Natural killer cell treated with Interleukin-12 subunit alpha and Interleukin-12 subunit beta and Interleukin-15 and Interleukin-18, amount 100 ng/mL, for 72 hours (primary cell): ENCODE data around the gene RPN2. TPM values are rescaled to one million over a fixed set of nuclear protein-coding genes. Genes with fewer than 3 reads are reported as not detected.

Source experiments
- ATAC-seq, 2 donors: fragments of 150-1000 bp; cut with Tn5 transposase in 1 of 2; sonication (Bioruptor Pico), chemical (Tn5 transposase) in 1 of 2; 2 replicates each; pipeline ENCODE4 v1.10.0; 2021
- DNase-seq: peaks from one replicate; pipeline ENCODE4 v3.0.0; 2022; ENCODE audit warnings: low spot score
- H3K27ac Mint-ChIP-seq, 2 donors: 1 replicate in 1 of 2; 2 replicates in 1 of 2; pipeline ENCODE4 v1.8.0; 2022; ENCODE audit warnings: mixed read lengths in 2 of 2, mild to moderate bottlenecking in 1 of 2, moderate library complexity in 1 of 2
- H3K27me3 Mint-ChIP-seq, 2 donors: 1 replicate in 1 of 2; 2 replicates in 1 of 2; pipeline ENCODE4 v1.8.0; 2022; ENCODE audit warnings: mixed read lengths in 2 of 2
- H3K36me3 Mint-ChIP-seq: one replicate; pipeline ENCODE4 v1.8.0; 2022; ENCODE audit warnings: mixed read lengths
- H3K4me1 Mint-ChIP-seq, 2 donors: 1 replicate in 1 of 2; 2 replicates in 1 of 2; pipeline ENCODE4 v1.8.0; 2022; ENCODE audit warnings: low read depth in 2 of 2, mixed read lengths in 2 of 2, mild to moderate bottlenecking in 1 of 2
- H3K4me3 Mint-ChIP-seq: one replicate; pipeline ENCODE4 v1.8.0; 2022; ENCODE audit warnings: mixed read lengths
- H3K9me3 Mint-ChIP-seq: 2 replicates; pipeline ENCODE4 v1.8.0; 2022; ENCODE audit warnings: mixed read lengths
- total RNA-seq, 2 donors: library from RNA; stranded (reverse); gene quantifications; one replicate each; pipeline ENCODE4 v1.2.3, GENCODE V29; 2022

The RPN2 gene
- total RNA-seq, 2 donors from 2014 or later = 211 to 259 TPM

DNA sequence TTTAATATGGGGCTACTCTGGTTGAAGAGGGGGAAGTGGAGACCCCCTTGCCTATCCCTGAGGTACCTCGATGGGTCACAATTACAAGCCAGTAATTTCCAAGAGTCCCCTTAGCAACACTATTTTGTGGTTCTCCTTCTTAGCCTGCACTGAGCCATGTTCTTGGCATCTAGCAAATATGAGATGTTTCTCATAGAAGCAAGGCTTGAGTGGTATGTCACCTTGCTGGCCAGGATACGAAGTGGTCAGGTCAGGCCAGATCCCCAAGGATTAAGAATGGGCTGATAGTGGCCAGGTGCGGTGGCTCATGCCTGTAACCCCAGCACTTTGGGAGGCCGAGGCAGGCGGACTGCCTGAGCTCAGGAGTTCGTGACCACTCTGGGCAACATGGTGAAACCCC, 84.6 kb downstream of the RPN2 start:
- Mint-ChIP-seq H3K4me3 (no peak overlapping the region), H3K4me1 (no peaks in the 10 kb centered on the region), H3K27me3 (peaks cover 7 to 15% of the 10 kb centered on the region in 2 donors), H3K27ac (no peak overlapping the region), H3K9me3 (no peaks in the 10 kb centered on the region), H3K36me3 (no peaks in the 10 kb centered on the region)
- no peak for DNase-seq
- ATAC-seq = no peak

DNA sequence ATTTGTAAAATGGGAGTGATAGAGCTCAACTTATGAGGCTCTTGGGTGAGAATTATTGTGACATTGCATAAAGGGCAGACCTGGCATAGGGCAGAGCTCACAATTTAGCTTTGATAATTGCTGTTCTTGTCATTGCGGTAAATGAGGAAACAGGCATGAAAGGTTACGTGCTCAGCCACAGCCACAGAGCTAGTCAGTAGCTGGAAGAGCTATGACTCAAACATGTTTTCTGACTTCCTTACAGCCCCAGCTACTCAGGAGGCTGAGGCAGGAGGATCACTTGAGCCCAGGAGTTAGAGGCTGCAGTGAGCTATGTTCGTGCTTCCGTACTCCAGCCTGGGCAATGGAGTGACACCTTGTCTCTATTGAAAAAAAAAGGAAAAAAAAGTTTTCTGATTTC, 86.0 kb downstream of the RPN2 start:
- no peaks in the 10 kb centered on the region for H3K4me1 Mint-ChIP-seq
- H3K27me3 Mint-ChIP-seq = peaks cover 7 to 15% of the 10 kb centered on the region in 2 donors
- no peaks in the 10 kb centered on the region for H3K36me3 Mint-ChIP-seq
- ATAC-seq (peak; percentile 60 to 75), DNase-seq (no peak)
- H3K9me3 Mint-ChIP-seq = no peaks in the 10 kb centered on the region
- no peak overlapping the region for H3K27ac Mint-ChIP-seq
- H3K4me3 Mint-ChIP-seq = no peak overlapping the region

DNA sequence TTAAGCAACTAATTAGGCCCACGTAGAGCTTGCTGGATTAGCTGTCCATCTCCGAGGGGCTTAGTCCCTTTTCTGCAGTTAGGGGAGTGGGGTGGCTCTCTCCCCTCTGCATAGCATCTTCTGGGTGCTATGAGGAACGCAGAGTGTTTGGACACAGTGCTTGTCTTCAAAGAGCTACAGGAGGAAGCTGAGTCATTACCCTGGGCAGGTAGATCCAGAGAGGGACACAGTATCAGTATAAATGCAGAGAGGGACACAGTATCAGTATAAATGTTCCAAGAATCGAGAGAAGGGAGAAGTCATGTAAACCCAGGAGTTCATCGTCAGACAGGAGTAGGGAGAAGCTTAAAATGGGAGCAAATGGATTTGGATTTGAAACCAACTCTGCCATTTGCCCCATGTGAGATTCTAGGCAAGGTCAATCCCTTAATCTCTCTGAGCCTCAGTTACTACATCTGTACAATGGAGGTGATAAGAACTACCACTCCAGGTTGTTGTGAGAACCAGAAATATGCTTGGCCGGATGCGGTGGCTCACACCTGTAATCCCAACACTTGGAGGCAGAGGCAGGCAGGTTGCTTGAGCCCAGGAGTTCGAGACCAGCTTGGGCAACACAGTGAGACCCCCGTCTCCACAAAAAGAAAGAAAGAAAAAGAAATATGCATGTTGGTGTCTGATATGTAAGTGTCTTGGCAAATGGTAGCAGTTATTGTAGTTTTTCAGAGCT, 88.0 kb downstream of the RPN2 start:
- Mint-ChIP-seq H3K27ac (no peak overlapping the region), H3K9me3 (no peaks in the 10 kb centered on the region), H3K27me3 (peaks cover 5 to 8% of the 10 kb centered on the region in 2 donors), H3K36me3 (no peaks in the 10 kb centered on the region), H3K4me3 (no peak overlapping the region), H3K4me1 (no peaks in the 10 kb centered on the region)
- ATAC-seq = no peak
- no peak for DNase-seq

DNA sequence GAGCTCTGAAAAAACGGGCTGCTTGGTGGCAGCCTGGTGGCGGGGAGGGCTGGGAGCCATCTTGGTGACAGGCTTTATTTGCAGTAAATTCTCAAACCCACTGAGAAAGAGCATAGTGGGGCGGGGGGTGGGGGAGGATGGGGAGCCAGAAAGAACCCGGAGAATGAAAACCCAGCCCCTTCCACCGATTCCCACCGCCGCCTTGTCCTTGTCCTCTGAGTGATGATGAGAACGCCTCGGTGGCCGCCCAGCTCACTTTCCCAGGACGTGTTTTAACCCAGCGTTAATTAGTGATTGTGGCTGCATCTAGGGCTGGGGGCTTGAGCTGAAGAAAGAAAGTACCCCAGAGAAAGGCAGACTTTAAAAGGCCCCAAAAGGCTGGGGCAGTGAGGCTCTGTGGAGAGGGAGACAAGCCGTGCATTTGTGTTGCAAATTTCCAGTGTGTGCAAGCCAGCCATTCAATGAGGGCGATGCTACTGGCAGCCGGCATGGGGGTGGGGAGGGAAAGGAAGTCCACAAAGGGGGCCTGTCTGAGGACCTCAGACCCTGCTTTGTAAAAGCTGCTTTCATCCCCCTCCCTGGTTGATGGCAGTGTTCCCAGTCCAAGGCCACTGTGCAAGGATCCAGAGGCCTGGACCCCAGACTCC, 88.7 kb downstream of the RPN2 start:
- DNase-seq (no peak), ATAC-seq (no peak)
- Mint-ChIP-seq H3K9me3 (no peaks in the 10 kb centered on the region), H3K27me3 (peaks cover 2 to 8% of the 10 kb centered on the region in 2 donors), H3K36me3 (no peaks in the 10 kb centered on the region), H3K4me1 (no peaks in the 10 kb centered on the region), H3K4me3 (no peak overlapping the region), H3K27ac (no peak overlapping the region)

DNA sequence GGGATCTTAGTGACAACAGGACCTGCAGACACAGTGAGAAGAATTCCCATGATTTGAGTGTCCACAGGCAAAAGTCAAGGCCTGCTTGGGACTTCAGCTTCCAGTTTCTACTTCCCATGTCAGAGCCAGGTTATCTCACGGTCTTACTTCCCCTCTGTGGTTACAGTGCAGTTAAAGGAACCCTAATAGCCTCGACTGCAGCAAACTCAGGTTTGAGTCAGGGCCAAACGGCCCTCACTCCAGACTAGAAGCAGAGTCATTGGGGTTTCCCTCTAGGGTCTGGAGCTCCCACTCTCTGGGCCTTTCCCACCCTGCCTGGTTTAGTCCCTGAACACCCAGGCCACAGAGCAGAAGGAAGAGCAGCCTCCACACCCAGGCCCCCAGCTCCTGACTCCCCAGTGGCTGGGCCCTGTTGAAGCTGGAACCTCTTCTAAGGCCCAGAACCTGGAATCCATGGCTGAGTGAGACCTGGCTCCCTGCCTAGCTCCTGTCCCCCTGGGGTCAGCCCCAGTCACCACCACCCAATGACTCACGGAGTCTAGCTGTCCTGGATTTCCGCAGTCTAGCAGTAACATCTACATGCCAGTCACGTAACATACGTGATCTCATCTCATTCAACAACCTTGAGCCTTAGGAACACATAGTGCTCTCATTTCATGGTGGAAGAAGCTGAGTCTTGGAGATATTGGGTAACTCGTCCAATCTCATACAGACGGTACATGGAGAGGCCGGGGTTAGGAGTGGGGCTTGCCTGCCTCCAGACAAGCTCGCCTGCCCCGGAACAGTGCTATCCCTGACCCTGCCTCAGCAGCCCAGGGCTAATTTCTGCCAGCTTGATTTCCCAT, 91.7 kb downstream of the RPN2 start:
- peak in 1 of 2 donors; percentile 50 for ATAC-seq
- H3K27ac Mint-ChIP-seq = no peak overlapping the region
- peaks cover 2 to 8% of the 10 kb centered on the region in 2 donors for H3K27me3 Mint-ChIP-seq
- no peak for DNase-seq
- no peaks in the 10 kb centered on the region for H3K9me3 Mint-ChIP-seq
- no peaks in the 10 kb centered on the region for H3K36me3 Mint-ChIP-seq
- no peaks in the 10 kb centered on the region for H3K4me1 Mint-ChIP-seq
- no peak overlapping the region for H3K4me3 Mint-ChIP-seq

DNA sequence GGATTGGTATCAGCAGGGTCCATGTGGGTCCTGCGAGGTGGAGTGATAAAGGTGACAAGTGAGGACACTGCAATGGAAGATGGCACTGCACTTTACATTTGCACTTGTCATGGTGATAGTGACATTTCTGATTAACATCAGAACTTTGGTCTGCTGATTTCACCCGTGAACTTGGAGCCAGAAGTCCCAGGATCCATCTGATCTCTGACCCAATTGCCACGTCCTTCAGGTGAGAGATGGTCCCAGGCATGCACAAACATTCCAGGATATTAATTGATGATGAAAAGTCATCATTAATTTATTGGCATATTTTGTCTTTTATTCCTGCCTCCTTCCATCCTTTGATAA, 92.3 kb downstream of the RPN2 start:
- no peaks in the 10 kb centered on the region for H3K36me3 Mint-ChIP-seq
- H3K4me1 Mint-ChIP-seq = no peaks in the 10 kb centered on the region
- peaks cover 2 to 8% of the 10 kb centered on the region in 2 donors for H3K27me3 Mint-ChIP-seq
- H3K4me3 Mint-ChIP-seq = no peak overlapping the region
- H3K9me3 Mint-ChIP-seq = no peaks in the 10 kb centered on the region
- H3K27ac Mint-ChIP-seq = no peak overlapping the region
- DNase-seq (no peak), ATAC-seq (no peak)

DNA sequence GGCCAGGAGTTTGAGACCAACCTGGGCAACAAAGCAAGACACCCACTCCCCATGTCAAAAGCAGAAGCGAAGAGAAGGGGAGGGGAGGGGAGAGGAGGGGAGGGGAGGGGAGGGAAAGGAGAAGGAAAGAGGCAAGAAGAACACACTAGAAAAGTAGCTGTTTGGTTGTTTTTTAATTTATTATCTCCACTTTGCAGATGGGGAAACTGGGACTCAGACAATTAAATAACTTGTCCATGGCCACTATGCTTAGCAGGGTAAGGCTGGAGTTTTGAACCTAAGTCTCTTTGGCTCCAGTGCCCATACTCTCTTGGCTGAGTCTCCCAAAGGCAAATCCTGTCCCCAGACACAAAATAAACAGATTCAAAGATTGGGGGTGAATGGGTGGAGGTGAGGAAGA, 94.9 kb downstream of the RPN2 start:
- peaks cover 0 to 8% of the 10 kb centered on the region in 2 donors for H3K4me1 Mint-ChIP-seq
- ATAC-seq (no peak), DNase-seq (no peak)
- no peaks in the 10 kb centered on the region for H3K9me3 Mint-ChIP-seq
- H3K27ac Mint-ChIP-seq = no peak overlapping the region
- peaks cover 0 to 3% of the 10 kb centered on the region in 2 donors for H3K27me3 Mint-ChIP-seq
- no peak overlapping the region for H3K4me3 Mint-ChIP-seq
- no peaks in the 10 kb centered on the region for H3K36me3 Mint-ChIP-seq

DNA sequence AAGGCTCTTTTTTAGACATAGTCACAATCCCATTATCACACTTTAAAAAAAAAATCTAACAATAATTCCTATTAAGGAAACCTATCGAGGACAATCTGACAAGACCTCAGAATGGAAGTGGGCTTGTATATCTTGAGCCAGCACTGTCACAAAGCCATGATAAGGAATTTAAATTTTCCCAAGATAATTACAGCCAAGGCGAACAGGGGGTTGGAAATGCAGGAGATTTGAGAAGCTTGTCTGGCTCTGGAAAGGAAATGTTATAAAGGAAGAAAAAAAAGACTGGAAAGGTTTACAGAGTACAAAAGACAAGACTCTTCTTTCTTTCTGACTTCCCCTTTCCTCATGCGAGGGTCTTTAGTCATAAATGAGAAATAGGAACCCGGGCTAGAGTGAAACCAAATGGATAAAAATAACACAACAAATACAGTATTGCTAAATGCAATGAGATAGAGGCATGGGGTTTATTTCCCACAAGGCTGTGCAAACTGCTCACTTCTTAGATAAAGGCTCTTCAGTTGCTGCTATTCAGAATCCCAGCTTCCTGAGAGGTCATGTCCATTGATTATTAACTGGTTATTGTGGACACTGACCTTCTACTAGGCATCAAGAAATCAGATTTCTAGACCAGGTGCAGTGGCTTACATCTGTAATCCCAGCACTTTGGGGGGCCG, 95.9 kb downstream of the RPN2 start:
- peaks cover 0 to 3% of the 10 kb centered on the region in 2 donors for H3K27me3 Mint-ChIP-seq
- H3K27ac Mint-ChIP-seq = no peak overlapping the region
- no peaks in the 10 kb centered on the region for H3K9me3 Mint-ChIP-seq
- peaks cover 0 to 8% of the 10 kb centered on the region in 2 donors for H3K4me1 Mint-ChIP-seq
- H3K36me3 Mint-ChIP-seq = no peaks in the 10 kb centered on the region
- no peak overlapping the region for H3K4me3 Mint-ChIP-seq
- DNase-seq (no peak), ATAC-seq (no peak)

DNA sequence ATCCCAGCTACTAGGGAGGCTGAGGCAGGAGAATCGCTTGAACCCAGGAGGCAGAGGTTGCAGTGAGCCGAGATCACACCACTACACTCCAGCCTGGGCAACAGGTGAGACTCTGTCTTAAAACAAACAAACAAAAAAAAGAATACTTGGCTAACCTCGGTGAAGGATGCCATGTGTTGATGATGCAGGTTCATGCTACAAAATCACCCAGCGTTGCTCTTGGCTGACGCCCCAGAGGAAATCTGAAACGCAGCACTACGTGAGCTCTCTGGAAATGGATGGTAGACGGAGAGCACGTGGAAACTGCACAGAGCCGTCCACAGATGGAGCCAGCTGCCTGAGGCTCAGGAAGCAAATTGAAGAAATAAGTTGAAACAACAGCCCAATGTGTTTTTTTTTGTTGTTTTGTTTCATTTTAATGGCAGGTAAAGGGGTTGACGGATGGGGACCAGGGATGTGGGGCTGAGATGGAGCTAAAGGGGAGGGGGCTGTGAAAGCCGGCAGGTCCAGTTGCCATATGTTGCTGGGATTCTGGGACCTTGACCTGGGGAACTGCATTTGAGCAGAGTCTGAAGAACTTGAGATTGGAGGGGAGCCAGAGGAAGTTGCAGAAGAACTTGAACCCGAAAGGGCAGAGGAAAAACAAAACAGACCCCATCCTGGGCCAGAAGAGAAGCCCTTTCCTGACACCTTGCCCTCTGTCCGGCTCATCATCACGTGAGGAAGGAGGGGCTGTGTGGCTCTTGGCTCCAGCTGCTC, 97.5 kb downstream of the RPN2 start:
- Mint-ChIP-seq H3K36me3 (no peaks in the 10 kb centered on the region), H3K4me3 (no peak overlapping the region), H3K9me3 (no peaks in the 10 kb centered on the region), H3K27me3 (peaks cover 0 to 3% of the 10 kb centered on the region in 2 donors), H3K27ac (no peak overlapping the region), H3K4me1 (peaks cover 0 to 8% of the 10 kb centered on the region in 2 donors)
- ATAC-seq = no peak
- no peak for DNase-seq

DNA sequence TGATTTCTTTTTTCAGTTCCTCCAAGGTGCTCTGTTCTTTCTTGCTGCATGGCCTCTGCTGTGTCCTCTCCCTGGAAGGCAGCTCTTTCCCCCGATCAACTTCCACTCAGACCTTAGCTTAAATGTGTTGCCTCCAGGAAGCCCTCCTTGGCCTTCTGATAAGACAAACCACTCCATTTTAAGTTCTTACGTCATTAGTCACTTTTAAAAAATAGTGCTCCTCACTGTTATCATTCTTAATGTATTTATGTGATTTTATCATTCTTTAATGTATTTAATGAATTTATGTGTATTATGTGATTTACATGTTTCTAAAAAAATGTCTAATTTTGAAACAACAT, 98.1 kb downstream of the RPN2 start:
- H3K4me3 Mint-ChIP-seq = no peak overlapping the region
- H3K9me3 Mint-ChIP-seq = no peaks in the 10 kb centered on the region
- H3K36me3 Mint-ChIP-seq = no peaks in the 10 kb centered on the region
- DNase-seq = no peak
- H3K4me1 Mint-ChIP-seq = peaks cover 0 to 8% of the 10 kb centered on the region in 2 donors
- ATAC-seq = no peak
- peaks cover 0 to 3% of the 10 kb centered on the region in 2 donors for H3K27me3 Mint-ChIP-seq
- no peak overlapping the region for H3K27ac Mint-ChIP-seq

DNA sequence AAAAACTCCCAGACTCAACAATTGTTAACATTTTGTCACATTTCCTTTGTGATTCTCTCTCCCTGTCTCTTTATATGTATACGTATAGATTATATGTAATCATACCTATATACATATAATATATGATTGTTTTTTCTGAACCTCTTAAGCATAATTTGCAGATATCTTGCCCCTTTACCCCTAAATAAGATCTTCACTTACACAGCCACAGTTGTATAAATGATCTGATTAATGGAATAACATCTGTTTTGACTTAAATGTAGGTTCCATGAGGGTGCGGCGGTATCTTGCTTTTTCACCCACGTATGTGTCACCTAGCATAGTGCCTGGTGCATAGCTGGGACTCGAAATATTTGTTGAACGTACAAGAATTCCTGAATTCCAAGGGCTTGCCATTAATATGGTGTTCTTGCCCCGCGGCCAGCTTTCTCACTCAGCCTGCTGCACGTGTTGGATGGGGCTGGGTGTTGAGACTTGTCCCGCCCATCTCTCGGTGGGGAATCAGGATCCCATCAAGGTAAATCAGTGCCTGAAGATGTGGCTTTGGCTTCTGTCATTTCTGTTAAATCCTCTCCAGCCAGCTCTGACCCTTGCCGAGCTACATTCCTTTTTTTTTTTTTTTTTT, 99.9 kb downstream of the RPN2 start:
- Mint-ChIP-seq H3K9me3 (no peaks in the 10 kb centered on the region), H3K4me1 (peaks cover 0 to 8% of the 10 kb centered on the region in 2 donors), H3K36me3 (no peaks in the 10 kb centered on the region), H3K27me3 (peaks cover 0 to 3% of the 10 kb centered on the region in 2 donors), H3K4me3 (no peak overlapping the region), H3K27ac (no peak overlapping the region)
- DNase-seq (no peak), ATAC-seq (no peak)

DNA sequence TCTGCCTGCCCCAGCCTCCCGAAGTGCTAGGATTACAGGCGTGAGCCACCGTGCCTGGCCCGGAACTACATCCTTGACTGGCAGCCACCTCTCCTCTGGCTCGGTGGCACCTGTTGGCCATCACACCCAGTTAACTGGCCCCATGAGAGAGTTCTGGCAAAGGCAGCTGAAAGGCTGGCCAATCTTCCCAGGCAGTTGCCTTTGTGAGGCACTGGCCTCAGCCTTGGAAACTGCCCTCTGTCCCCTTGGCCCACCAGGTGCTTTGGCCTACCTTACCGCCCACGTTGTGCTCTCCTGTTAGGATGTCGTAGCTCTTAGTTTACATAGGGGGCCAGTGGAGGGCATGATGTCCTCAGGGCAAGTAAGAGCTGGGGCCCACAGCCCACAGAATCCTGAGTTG, 100.7 kb downstream of the RPN2 start:
- Mint-ChIP-seq H3K4me1 (peaks cover 0 to 8% of the 10 kb centered on the region in 2 donors), H3K27ac (no peak overlapping the region), H3K27me3 (peaks cover 0 to 4% of the 10 kb centered on the region in 2 donors), H3K4me3 (no peak overlapping the region), H3K36me3 (no peaks in the 10 kb centered on the region), H3K9me3 (no peaks in the 10 kb centered on the region)
- no peak for ATAC-seq
- no peak for DNase-seq

DNA sequence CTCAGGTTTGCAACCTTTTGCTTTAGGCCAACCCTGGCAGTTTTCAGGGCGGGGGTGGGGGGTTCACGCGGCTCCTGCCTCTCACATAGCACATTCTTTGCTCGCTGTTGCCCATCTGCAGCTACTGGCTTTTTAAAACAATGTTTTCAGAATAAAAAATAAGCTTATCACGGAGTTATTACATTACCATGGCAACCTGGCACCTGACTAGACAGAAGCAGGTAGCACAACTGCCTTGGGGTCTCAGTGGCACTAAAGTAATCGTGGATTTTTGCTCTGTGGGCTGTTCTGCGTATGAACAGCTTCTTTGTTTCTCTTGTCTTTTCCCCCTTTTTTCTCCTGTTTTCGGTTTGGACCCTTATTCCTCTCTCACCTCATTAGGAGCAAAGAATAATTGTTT, 101.3 kb downstream of the RPN2 start:
- Mint-ChIP-seq H3K9me3 (no peaks in the 10 kb centered on the region), H3K27ac (no peak overlapping the region), H3K27me3 (peaks cover 0 to 5% of the 10 kb centered on the region in 2 donors), H3K4me3 (no peak overlapping the region), H3K4me1 (peaks cover 0 to 8% of the 10 kb centered on the region in 2 donors), H3K36me3 (no peaks in the 10 kb centered on the region)
- ATAC-seq (no peak), DNase-seq (no peak)
